NCI-H1092 (cell line): ENCODE results near the gene BCL7A.
A peak's percentile ranks its signal among the peaks of the same experiment; 100 is the strongest.

Experiments
- DNase-seq: peaks from one replicate; lab custom pipeline; 2025; lab: John Stamatoyannopoulos, UW

The BCL7A gene

DNA sequence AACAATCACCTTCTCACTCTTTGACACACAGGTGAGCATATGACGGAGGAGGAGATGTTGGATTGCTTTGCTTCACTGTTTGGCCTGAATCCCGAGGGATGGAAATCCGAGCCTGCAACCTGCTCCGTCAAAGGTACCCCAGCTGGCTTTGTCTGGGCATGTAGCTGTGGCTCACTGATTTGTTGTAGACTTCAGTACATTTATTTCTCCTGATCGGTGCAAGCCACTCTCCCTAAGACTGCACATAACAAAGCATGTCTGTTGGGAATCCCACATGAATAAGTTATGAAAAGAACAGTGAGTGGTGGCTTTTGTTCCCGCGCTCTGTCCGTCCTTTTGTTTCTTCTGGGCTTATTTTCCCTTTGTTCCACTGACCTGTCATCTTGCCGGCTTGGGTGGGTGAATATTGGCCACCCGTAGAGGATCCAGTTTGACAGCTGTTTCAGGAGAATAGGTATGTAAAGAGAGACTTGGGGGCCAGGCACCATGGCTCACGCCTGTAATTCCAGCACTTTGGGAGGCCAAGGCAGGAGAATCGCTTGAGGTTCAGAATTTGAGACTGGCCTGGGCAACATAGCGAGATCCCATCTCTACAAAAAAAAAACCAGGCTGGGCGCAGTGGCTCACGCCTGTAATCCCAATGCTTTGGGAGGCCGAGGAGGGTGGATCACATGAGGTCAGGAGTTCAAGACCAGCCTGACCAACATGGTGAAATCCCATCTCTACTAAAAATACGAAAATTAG is 20.0 kb upstream of the BCL7A start:
- DNase-seq = no peak

DNA sequence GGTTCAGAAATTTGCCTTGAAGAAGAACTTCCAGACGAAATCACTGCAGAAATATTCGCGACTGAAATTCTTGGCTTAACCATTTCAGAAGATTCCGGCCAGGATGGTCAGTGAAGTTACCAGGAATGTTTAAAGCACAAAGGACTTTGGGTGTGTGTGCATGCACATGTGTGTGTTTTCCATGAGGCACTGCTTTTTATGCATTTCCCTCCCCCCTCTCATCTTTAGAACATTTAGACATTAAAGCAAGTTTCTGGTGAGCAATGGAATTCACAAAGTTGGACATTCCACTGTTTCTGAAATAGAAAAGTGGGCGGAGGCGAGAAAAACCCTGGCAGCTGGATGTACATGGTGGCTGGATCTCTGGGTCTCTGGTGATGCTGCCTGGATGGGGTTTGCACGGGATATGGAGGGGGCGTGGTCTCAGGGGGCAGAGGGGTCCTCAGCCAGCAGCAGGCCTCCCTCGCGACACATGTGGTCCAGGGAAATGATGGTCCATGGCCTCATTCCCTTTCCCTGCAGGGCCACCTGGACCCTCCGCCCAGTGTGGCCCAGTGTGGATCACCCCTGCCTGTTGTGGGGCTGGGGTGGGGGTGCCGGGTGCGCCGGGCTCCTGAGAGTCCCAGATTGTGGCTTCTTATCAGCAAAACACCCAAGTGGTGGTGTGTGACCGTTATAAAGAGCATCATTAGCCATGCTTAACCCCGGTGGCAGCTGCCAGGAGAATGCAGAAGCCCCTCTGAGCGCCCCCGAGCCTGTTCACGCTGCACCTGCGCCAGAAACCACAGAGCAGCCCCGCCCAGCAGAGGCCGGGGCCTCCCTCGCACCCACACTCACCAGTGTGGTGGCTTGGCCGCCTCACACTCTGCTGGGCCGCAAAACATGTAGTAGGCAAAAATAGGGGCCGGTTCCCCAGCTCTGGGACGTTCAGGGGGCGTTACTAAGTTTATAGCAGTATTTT is 17.8 kb upstream of the BCL7A start:
- DNase-seq = no peak

GRCh38 chr12:122004633-122005071 is 17.0 kb upstream of the BCL7A start:
- DNase-seq = no peak

DNA sequence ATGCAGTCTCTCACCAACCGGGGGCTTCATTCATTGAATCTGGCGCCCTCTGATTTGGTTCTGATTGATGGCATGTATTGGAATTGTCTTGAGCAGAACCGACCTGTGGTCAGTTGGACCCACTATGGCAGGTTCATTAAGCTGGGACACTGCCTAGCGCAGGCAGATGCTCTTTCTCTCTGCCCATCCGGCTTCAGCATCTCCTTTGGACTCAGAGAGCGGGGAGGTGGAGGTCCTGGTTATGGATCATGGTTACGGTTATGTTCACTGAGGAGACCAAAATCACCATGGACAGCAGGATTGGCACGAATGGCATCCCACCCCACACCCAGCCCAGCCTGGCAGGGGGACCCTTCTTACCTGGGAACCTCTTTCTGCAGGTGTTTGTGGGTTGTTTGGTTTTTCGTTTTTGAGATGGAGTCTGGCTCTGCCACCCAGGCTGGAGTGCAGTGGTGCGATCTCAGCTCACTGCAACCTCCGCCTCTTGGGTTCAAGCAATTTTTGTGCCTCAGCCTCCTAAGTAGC is 16.4 kb upstream of the BCL7A start:
- DNase-seq = no peak

GRCh38 chr12:122006186-122006926 is 15.3 kb upstream of the BCL7A start:
- DNase-seq = no peak

DNA sequence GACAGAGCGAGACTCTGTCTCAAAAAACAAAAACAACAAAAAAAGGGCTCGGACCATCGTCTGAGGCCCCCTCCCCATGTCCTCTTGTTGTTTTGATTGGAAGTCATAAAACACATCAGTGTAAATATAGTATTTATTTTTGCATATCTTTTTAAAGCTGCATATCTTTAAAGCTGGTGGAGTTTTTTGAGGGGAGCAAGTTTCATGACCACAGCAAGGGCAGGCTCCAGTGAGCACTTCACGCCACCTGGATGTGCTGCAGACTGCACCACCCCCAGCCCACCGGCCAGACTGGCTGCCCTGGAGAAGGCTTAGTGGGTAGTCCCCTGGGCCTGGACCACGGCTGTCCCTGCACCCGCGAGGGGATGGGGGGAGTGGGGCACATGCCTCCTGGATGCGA is 11.9 kb upstream of the BCL7A start:
- no peak for DNase-seq

GRCh38 chr12:122012184-122012583 is 9.5 kb upstream of the BCL7A start:
- DNase-seq = no peak

DNA sequence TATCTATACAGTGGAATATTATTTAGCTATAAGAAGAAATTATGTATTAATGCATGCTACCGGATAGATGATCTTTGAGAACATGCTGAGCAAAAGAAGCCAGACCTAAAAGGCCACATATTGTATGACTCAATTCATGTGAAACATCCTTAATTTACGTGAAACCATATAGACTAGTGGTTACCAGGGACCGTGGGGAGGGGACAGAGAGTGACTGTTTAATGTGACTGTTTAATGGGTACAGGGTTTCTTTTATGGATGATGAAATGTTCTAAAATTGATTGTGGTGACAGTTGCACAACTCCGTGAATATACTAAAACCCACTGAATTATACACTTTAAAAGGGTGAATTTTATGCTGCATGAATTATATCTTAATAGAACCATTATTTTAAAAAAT is 8.5 kb upstream of the BCL7A start:
- no peak for DNase-seq

DNA sequence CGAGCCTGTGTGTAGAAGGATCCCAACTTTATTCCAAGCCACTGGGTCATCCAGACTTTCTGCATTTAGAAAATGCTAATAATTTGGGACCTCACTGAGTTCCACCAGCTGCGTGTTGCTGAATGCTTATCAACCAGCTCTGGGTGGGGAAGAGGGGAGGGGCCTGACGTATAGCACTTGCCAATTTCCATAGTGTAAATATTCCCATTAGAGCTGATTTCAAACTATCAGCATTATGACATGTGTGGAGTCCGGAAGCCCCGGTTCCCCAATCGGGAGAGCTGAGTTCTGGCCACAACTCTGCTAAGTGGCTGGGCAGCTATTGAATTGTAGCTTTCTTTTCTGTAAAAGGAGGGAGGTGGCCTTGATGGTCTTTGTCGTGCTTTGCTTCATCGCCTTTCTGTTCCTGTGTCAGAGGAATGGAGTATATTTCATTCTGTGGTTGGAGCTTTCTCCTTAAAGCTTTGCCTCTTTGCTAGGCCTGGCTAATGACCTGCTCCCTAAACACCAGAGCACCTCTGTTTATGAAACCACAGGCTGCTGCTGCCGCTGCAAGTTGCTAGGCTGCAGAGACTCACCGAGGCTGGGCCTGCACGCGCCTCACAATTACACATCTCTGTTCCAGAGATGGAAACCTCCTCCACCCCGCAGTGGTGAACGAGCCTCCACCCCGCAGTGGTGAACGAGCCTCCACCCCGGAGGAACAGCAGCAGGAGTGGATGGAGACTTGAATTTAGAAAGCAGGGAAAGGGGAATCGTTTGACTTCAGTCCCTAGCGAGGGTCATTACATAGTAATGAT is 7.7 kb upstream of the BCL7A start:
- no peak for DNase-seq

DNA sequence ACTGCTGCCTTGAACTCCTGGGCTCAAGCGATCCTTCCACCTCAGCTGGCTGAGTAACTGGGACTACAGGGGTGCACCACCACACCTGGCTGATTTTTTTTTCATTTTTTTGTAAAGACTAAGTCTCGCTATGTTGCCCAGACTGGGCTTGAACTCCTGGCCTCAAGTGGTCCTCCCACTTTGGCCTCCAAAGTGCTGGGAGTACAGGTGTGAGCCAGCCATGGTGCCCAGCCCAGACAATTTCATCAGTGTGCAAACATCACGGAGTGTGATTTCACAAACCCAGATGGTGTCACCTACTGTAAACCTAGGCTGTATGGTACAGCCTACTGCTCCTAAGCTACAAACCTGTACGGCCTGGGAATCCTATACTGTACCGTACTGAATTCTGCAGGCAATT is 6.9 kb upstream of the BCL7A start:
- no peak for DNase-seq

GRCh38 chr12:122018457-122018856 is 3.2 kb upstream of the BCL7A start:
- DNase-seq = no peak

GRCh38 chr12:122018937-122019336 is 2.7 kb upstream of the BCL7A start:
- no peak for DNase-seq

DNA sequence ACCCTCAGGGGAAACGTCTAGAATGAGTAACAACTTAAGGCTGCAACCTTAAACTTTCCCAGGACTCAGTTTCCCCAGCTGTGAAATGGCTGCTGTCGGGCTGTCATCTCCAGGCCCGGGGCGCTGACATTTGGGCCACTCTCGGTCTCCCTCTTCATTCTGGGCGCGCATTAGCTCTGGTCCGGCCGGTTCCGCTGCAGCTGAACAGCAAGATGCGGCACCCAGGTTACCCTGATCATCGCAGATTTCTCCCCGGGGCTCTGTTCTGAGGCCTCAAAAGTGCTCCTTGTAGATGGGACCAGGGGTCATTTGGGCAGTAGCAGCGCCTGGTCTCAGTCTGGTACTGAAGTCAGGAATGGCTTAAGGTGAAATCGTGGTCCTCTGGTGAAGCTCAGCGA is 890 bp upstream of the BCL7A start:
- DNase-seq = no peak

DNA sequence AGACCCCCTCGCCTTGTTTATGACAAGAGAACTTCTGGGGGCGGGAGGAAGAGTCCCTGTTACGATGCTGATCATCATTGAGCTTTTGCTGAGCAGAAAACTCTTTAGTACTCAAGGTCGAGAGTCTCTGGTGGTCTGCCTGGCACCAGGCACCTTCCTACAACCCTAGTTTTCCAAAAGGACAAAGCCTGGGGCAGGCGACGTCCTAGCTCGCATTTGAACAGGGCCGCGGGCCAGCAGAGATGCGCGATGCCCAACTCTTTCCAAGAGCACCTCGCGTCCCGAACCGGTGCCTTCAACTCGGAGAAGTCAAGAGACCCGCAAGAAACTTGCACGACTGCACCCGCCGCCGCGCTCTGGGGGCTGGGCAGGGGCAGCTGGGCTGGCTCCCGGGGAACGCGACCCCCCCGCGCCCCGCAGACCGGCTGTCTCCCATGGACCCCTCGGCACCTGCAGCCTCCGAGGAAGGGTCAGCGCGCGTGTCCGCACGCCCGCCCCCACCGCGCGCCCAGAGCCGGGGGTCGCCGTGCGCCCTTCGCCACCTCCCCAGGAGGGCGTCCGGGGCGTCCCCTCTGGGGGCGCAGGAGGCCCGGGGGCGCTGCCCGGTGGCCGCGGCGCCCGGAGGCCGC is 377 bp upstream of the BCL7A start:
- peak; percentile 29 for DNase-seq

DNA sequence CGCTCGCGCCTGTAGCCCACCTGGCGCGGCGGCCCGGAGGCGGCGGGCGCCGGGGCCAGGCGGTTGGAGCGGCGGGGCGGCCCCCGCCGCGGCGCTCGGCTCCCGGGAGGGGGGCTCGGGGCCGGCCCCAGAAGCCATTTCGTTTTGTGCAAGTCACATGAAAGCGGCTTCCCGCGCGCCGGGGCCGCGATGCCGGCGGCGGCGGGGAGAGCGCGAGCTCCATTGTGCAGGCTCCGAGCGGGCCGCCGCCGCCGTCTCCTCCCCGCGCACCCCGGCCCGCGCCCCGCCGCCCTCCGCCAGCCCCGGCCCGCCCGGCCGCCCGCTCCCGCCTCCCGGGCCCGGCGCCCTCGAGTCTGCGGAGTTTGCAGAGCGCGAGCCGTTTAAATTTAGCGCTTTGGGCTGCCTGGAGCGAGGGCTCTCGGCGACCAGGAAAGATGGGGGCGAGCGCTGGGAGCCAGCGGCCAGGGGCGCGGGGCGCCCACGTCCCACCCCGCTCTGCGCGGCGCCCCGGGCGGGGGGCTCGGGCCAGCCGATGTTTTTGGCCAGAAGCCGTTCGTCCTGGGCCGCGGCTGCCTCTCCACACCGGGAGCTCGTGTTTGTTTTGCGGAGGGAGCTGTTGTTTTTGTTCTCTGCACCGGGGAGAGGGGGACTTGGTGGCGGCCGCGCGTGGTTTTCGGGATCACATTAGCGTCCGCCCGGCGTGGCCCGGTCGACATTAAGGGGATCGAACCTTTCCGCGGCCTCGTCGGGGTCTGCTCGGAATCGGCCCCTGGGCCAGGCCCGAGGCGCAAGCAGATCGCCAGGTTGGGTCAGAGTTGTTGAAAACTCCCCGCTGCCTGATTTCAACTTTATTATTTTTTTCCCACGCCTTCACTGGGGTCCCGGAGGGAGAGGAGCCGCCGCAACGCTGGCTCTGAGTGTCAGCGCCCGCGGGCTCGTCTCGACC is 982 bp downstream of the BCL7A start:
- DNase-seq = no peak

- DNase-seq = no peak
These were observed 1.9 kb downstream of the BCL7A start for GRCh38 chr12:122023339-122024131.

DNA sequence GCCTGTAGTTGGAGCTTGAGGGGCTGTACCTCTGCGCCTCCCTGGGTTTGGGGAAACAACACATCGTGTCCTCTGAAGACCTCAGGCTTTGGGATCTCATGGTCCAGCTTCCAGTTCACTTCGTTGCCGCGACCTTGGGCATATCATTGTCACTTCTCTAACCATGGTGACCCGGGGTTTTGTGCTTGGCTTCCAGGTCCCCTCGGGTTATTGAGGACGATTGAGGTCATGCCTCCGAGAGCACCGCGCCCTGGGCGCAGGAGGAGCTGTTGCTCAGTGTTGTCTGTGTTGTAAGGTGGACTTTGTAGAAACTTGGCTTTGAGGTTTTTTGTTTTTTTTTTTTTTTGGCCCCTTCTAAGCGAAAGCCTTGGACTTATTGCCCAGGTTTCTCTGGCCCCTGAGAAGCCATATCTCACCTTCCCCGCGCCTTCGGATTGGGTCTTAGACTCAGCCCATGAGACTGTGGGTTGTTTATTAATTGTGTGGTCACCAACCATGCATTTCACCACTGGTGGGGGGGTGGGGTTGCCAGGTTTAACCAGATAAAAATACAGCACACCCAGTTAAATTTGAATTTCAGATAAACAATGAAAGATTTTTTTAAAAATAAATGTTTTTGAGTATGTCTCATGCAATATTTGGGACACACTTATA is 2.6 kb downstream of the BCL7A start:
- no peak for DNase-seq

DNA sequence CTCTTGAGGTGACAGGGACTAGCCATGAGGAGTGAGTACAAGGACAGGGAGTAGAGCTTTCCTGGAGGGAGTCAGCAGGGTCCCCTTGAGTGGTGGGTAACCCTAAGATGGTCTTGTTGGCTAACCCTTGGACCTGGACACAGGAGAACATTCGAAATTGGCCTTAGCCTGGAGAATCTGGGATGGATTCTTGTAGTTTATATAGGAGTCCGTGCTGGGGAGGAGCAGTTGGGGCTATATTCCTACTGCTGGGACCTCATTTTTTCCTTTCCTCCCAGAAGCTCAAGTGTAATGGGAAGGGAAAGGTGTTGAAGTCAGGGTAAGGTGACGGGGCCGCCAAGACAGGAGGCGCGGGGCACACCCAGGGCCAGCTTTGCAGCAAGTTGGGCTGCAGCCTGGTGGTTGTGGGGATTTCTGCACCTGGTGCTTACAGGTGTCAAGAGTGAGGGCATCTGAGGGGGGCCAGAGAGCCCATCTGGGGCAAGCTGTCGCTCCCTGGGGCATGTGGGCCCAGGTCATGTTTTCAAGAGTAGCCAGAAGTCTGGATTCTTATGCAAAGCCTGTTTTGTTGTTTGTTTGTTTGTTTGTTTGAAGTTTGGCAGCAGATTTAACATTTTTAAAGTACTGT is 5.1 kb downstream of the BCL7A start:
- no peak for DNase-seq
